T-cell (primary cell): ENCODE results near the gene ATAD3A. TPM values are rescaled to one million over a fixed set of nuclear protein-coding genes. Genes with fewer than 3 reads are reported as not detected.

Source experiments
- ATAC-seq, 4 experiments: fragments of 200-7000 bp in 3 of 4; fragments of 150-1000 bp in 1 of 4; cut with Tn5 transposase; replicated peaks in 1 of 4; 1 replicate in 3 of 4; 2 replicates in 1 of 4; pipeline ENCODE4 v1.10.0; 2021; ENCODE audit warnings: moderate library complexity in 3 of 4, mild to moderate bottlenecking in 2 of 4, moderate number of reproducible peaks in 1 of 4
- CTCF ChIA-PET, 2 donors: fragments of 300-600 bp; sonication (Branson Sonifier 250); formaldehyde crosslinking; loops; one replicate each; lab custom pipeline; 2022; ENCODE audit warnings: antibody characterized with exemption in 2 of 2; lab: Charles Lee
- POLR2A ChIA-PET, 2 donors: fragments of 300-600 bp; sonication (Branson Sonifier 250); formaldehyde crosslinking; loops; one replicate each; lab custom pipeline; 2022; ENCODE audit warnings: antibody characterized with exemption in 2 of 2; lab: Charles Lee
- DNase-seq, 35 experiments: peaks; one replicate each; pipeline versions ENCODE4 v3.0.0 to v3.0.0-alpha.2; 2013 to 2023
- H3K27ac ChIP-seq: one replicate; pipeline ENCODE4 v1.5.1; 2013; ENCODE audit warnings: low read length
- H3K27me3 ChIP-seq, 2 experiments: replicated peaks in 1 of 2; 1 replicate in 1 of 2; 2 replicates in 1 of 2; pipeline versions ENCODE4 v1.6.1 to v1.7.0; 2013; ENCODE audit warnings: low read length in 1 of 2, mixed read lengths in 1 of 2; ENCODE audit not compliant: control insufficient read depth in 2 of 2, insufficient read depth in 2 of 2; ENCODE audit errors: extremely low read depth in 1 of 2
- H3K36me3 ChIP-seq, 2 donors: 1 replicate in 1 of 2; 2 replicates in 1 of 2; pipeline versions ENCODE4 v1.6.1 to v1.7.0; 2013; ENCODE audit warnings: low read length in 1 of 2; ENCODE audit not compliant: control insufficient read depth in 2 of 2, insufficient read depth in 1 of 2; ENCODE audit errors: extremely low read depth in 1 of 2
- H3K4me1 ChIP-seq, 2 experiments: 1 replicate in 1 of 2; 2 replicates in 1 of 2; pipeline versions ENCODE4 v1.6.1 to v1.7.0; 2013; ENCODE audit warnings: low read length in 2 of 2, mixed read lengths in 1 of 2; ENCODE audit not compliant: insufficient read depth in 2 of 2, control insufficient read depth in 1 of 2; ENCODE audit errors: extremely low read depth in 1 of 2
- H3K4me3 ChIP-seq, 2 donors: 1 replicate in 1 of 2; 2 replicates in 1 of 2; pipeline versions ENCODE4 v1.5.1 to v1.7.0; 2013; ENCODE audit warnings: mild to moderate bottlenecking in 2 of 2, low read length in 1 of 2, moderate library complexity in 1 of 2; ENCODE audit not compliant: control insufficient read depth in 1 of 2; ENCODE audit errors: extremely low read depth in 1 of 2
- H3K9me3 ChIP-seq: 2 replicates; pipeline ENCODE4 v1.7.0; 2013
- H3K27ac Mint-ChIP-seq, 2 donors: one replicate each; pipeline ENCODE4 v1.8.0; 2020 to 2021; ENCODE audit warnings: mild to moderate bottlenecking in 2 of 2, mixed read lengths in 2 of 2
- H3K27me3 Mint-ChIP-seq, 2 donors: one replicate each; pipeline ENCODE4 v1.8.0; 2021 to 2022; ENCODE audit warnings: mixed read lengths in 2 of 2
- H3K36me3 Mint-ChIP-seq: one replicate; pipeline ENCODE4 v1.8.0; 2021; ENCODE audit warnings: mixed read lengths
- H3K4me1 Mint-ChIP-seq, 3 donors: one replicate each; pipeline ENCODE4 v1.8.0; 2020 to 2022; ENCODE audit warnings: mixed read lengths in 3 of 3, mild to moderate bottlenecking in 1 of 3
- H3K4me3 Mint-ChIP-seq, 3 donors: one replicate each; pipeline ENCODE4 v1.8.0; 2020 to 2022; ENCODE audit warnings: mild to moderate bottlenecking in 3 of 3, mixed read lengths in 3 of 3, moderate library complexity in 3 of 3
- H3K9me3 Mint-ChIP-seq, 3 donors: one replicate each; pipeline ENCODE4 v1.8.0; 2020 to 2022; ENCODE audit warnings: mixed read lengths in 3 of 3
- WGBS: methylation state at CpG from one replicate; pipeline ENCODE4 v1.1.5; 2013; ENCODE audit warnings: missing lambda C conversion rate; ENCODE audit not compliant: insufficient coverage; 5-methylcytosine and 5-hydroxymethylcytosine counted together
- total RNA-seq, 35 experiments: library from RNA in 6 of 35; stranded (reverse) in 6 of 35; fragments of 120-200 nt in 1 of 35; gene quantifications; one replicate each; pipeline versions ENCODE4 v1.2.1 to v1.2.4 and lab custom pipeline; 2013 to 2026

The ATAD3A gene
- total RNA-seq, 5 donors from 2014 or later (not counting 1 experiment from before 2014, with no cell fraction given), result 24.6 to 42.5 (median 31.1) TPM

DNA sequence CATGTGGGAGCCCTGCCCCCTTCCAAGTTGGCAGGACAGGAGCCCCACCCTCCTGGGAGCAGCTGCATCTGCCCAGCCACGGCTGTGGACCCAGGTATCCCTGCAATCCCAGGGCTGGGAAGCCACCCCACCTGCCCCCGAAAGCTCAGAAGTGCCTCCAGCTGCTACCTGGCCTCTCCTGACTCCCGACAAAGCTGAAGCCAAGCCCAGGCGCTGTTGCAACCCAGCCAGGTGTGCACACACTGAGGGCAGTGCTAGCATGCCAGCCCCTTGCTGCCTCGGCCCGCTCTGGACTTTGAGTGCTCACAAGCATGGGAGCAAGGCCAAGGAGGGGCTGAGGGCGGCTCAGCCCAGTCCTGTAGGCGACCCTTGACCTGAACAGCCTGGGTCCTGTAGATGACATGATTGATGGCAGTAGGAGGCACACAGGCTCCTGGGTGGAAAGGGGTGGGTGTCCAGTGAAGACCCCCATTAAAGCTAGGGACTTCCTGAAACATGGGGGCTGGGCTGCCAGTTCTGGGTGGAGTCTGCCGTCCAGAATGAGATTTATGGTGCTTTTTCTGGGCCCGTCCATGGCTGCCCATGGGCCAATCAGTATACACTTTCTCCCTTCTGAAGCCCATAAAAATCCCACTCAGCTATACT lies 65.5 kb downstream of the ATAD3A start:
- peaks cover 7 to 8% of the 10 kb centered on the region in 2 donors for H3K27me3 Mint-ChIP-seq
- ChIA-PET CTCF (no interaction called here), POLR2A (interaction anchor here in 1 of 2 donors (1.2 kb wide), 1 partner anchor 37 kb away, joined by 3 read pairs; no protein-coding TSS in a partner anchor)

DNA sequence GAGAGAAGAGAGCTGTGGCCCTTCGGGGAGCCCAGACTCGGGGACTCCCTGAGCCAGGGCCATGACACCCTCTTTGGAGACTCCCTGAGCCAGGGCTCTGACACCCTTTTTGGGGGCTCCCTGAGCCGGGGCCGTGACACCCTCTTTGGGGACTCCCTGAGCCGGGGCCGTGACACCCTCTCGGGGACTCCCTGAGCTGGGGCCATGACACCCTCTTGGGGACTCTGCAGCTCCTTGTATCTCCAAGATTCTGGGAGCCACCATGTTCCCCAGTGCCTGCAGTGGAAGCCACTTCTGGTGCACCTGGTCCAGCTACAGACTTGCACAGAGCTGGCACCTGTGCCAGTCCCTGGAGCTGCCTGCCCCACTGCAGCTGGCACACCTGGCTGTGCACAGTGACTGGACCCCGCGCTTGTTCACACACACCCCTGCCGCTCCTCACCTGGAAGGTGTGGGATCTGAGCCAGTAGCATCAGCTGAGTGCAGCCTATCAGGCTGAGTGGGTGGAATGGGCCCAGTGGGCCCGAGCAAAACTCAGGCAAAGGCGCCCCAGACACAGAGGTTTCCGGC lies 66.5 kb downstream of the ATAD3A start:
- H3K4me3 Mint-ChIP-seq, result no peak overlapping the region
- 89% methylated on average over 11 of the region's 13 CpGs for WGBS

More for the DNA sequence above, 65.5 kb downstream of the ATAD3A start:
- H3K4me1 ChIP-seq, result peaks cover 12 to 21% of the 10 kb centered on the region in 2 experiments
- Mint-ChIP-seq H3K4me3 (no peak overlapping the region), H3K9me3 (no peaks in the 10 kb centered on the region), H3K36me3 (no peaks in the 10 kb centered on the region), H3K4me1 (peaks cover 16 to 24% (median 17%) of the 10 kb centered on the region in 3 donors), H3K27ac (no peak overlapping the region)
- H3K9me3 ChIP-seq, result no peaks in the 10 kb centered on the region
- H3K27me3 ChIP-seq, result peaks cover 0 to 23% of the 10 kb centered on the region in 2 experiments
- ATAC-seq (no peak), DNase-seq (no peak)
- no peak overlapping the region for H3K27ac ChIP-seq
- 74% methylated on average over 7 of the region's 10 CpGs for WGBS
- no peaks in the 10 kb centered on the region for H3K36me3 ChIP-seq
- no peak overlapping the region for H3K4me3 ChIP-seq

GRCh38 chr1:1582585-1583346 lies 70.8 kb downstream of the ATAD3A start:
- Histone ChIP-seq H3K4me3 (no peak overlapping the region), H3K27ac (no peak overlapping the region), H3K36me3 (no peaks in the 10 kb centered on the region), H3K4me1 (peaks cover 0 to 4% of the 10 kb centered on the region in 2 experiments), H3K27me3 (peaks cover 0 to 51% of the 10 kb centered on the region in 2 experiments), H3K9me3 (no peaks in the 10 kb centered on the region)
- no peak overlapping the region for H3K27ac Mint-ChIP-seq
- WGBS, result 78% methylated on average over 7 of the region's 9 CpGs
- ChIA-PET CTCF (no interaction called here), POLR2A (interaction anchor here in 1 of 2 donors (0.6 kb wide), 1 partner anchor 15 kb away, joined by 5 read pairs; no protein-coding TSS in a partner anchor)
- peaks cover 10 to 12% of the 10 kb centered on the region in 2 donors for H3K27me3 Mint-ChIP-seq
- H3K36me3 Mint-ChIP-seq, result no peaks in the 10 kb centered on the region
- ATAC-seq (no peak), DNase-seq (no peak)
- no peaks in the 10 kb centered on the region for H3K9me3 Mint-ChIP-seq
- no peaks in the 10 kb centered on the region for H3K4me1 Mint-ChIP-seq
- no peak overlapping the region for H3K4me3 Mint-ChIP-seq

More for the DNA sequence above, 66.5 kb downstream of the ATAD3A start:
- peaks cover 0 to 28% of the 10 kb centered on the region in 2 experiments for H3K27me3 ChIP-seq
- peaks cover 6 to 11% of the 10 kb centered on the region in 2 experiments for H3K4me1 ChIP-seq
- DNase-seq (no peak), ATAC-seq (no peak)
- H3K36me3 ChIP-seq, result no peaks in the 10 kb centered on the region
- Mint-ChIP-seq H3K36me3 (no peaks in the 10 kb centered on the region), H3K27ac (no peak overlapping the region), H3K9me3 (no peaks in the 10 kb centered on the region), H3K27me3 (peaks cover 7 to 10% of the 10 kb centered on the region in 2 donors), H3K4me1 (peaks cover 10 to 16% (median 12%) of the 10 kb centered on the region in 3 donors)
- no peaks in the 10 kb centered on the region for H3K9me3 ChIP-seq
- H3K4me3 ChIP-seq, result no peak overlapping the region
- ChIA-PET CTCF (no interaction called here), POLR2A (interaction anchor here in 1 of 2 donors (0.5 to 1.2 kb wide), 2 partner anchors 36 to 53 kb away, joined by 3 read pairs; no protein-coding TSS in a partner anchor)
- H3K27ac ChIP-seq, result no peak overlapping the region

GRCh38 chr1:1583347-1584010 lies 71.5 kb downstream of the ATAD3A start:
- H3K4me3 ChIP-seq, result no peak overlapping the region
- H3K27ac Mint-ChIP-seq, result no peak overlapping the region
- ChIA-PET CTCF (no interaction called here), POLR2A (no interaction called here)
- peaks cover 0 to 49% of the 10 kb centered on the region in 2 experiments for H3K27me3 ChIP-seq
- no peak overlapping the region for H3K4me3 Mint-ChIP-seq
- no peaks in the 10 kb centered on the region for H3K4me1 Mint-ChIP-seq
- ATAC-seq (no peak), DNase-seq (no peak)
- H3K36me3 Mint-ChIP-seq, result no peaks in the 10 kb centered on the region
- no peaks in the 10 kb centered on the region for H3K9me3 Mint-ChIP-seq
- H3K36me3 ChIP-seq, result no peaks in the 10 kb centered on the region
- H3K27ac ChIP-seq, result no peak overlapping the region
- no peaks in the 10 kb centered on the region for H3K9me3 ChIP-seq
- peaks cover 10 to 13% of the 10 kb centered on the region in 2 donors for H3K27me3 Mint-ChIP-seq
- 88% methylated on average over 18 of the region's 23 CpGs for WGBS
- peaks cover 0 to 4% of the 10 kb centered on the region in 2 experiments for H3K4me1 ChIP-seq

Other genes starting within 250 kb of the ATAD3A start
- 10 to 100 TPM; 60.8 to 89.8 (median 83.6) TPM for gene UBE2J2, start 238.3 kb upstream of the ATAD3A start, total RNA-seq
- gene SCNN1D, start 231.7 kb upstream of the ATAD3A start, total RNA-seq, result 10 to 100 TPM in 4 of 5 donors, 1 to 10 TPM in 1; 9.5 to 15.3 (median 11.1) TPM
- 100 to 1,000 TPM in 2 of 5 donors, 10 to 100 TPM in 3; 63.0 to 107 (median 99.8) TPM for gene ACAP3, start 204.2 kb upstream of the ATAD3A start, total RNA-seq
- gene PUSL1, start 203.6 kb upstream of the ATAD3A start, total RNA-seq, result 10 to 100 TPM; 16.7 to 26.4 (median 22.6) TPM
- 100 to 1,000 TPM; 161 to 200 (median 182) TPM for gene INTS11, start 187.5 kb upstream of the ATAD3A start, total RNA-seq
- gene CPTP, start 187.4 kb upstream of the ATAD3A start, total RNA-seq, result 10 to 100 TPM; 15.8 to 35.8 (median 29.9) TPM
- 1 to 10 TPM; 1.6 to 2.3 (median 2.1) TPM for gene TAS1R3, start 180.9 kb upstream of the ATAD3A start, total RNA-seq
- gene DVL1, start 162.7 kb upstream of the ATAD3A start, total RNA-seq, result 10 to 100 TPM; 43.6 to 70.4 (median 64.9) TPM
- 1 to 10 TPM in 4 of 5 donors, under 1 TPM in 1; 0.99 to 6.8 (median 1.9) TPM for gene MXRA8, start 153.6 kb upstream of the ATAD3A start, total RNA-seq
- gene AURKAIP1, start 137.0 kb upstream of the ATAD3A start, total RNA-seq, result 10 to 100 TPM; 58.8 to 91.7 (median 86.0) TPM
- gene CCNL2, start 112.8 kb upstream of the ATAD3A start, total RNA-seq, result 100 to 1,000 TPM; 250 to 418 (median 376) TPM
- gene MRPL20, start 104.9 kb upstream of the ATAD3A start, total RNA-seq, result 100 to 1,000 TPM; 106 to 123 (median 114) TPM
- under 1 TPM in 1 of 5 donors, not detected in 4; 0.20 TPM for gene ANKRD65, start 90.9 kb upstream of the ATAD3A start, total RNA-seq
- gene VWA1, start 76.5 kb upstream of the ATAD3A start, total RNA-seq, result under 1 TPM in 3 of 5 donors, not detected in 2; 0.15 to 0.54 (median 0.26) TPM
- 1 to 10 TPM in 3 of 5 donors, under 1 TPM in 2; 0.59 to 3.1 (median 1.4) TPM for gene ATAD3C, start 62.5 kb upstream of the ATAD3A start, total RNA-seq
- gene ATAD3B, start 40.4 kb upstream of the ATAD3A start, total RNA-seq, result 10 to 100 TPM; 52.1 to 69.3 (median 57.2) TPM
- 1 to 10 TPM; 1.0 to 3.1 (median 1.4) TPM for gene TMEM240, start 28.5 kb downstream of the ATAD3A start, total RNA-seq
- gene SSU72, start 62.7 kb downstream of the ATAD3A start, total RNA-seq, result 100 to 1,000 TPM; 112 to 135 (median 134) TPM
- gene FNDC10, start 88.0 kb downstream of the ATAD3A start, total RNA-seq, result 1 to 10 TPM; 2.1 to 6.3 (median 5.9) TPM
- 100 to 1,000 TPM in 3 of 5 donors, 10 to 100 TPM in 2; 68.9 to 105 (median 103) TPM for gene MIB2, start 103.3 kb downstream of the ATAD3A start, total RNA-seq
- 10 to 100 TPM in 1 of 5 donors, 1 to 10 TPM in 4; 4.8 to 11.2 (median 6.8) TPM for gene MMP23B, start 120.0 kb downstream of the ATAD3A start, total RNA-seq
- gene CDK11B, start 146.8 kb downstream of the ATAD3A start, total RNA-seq, result 10 to 100 TPM; 38.0 to 54.3 (median 43.7) TPM
- gene SLC35E2B, start 180.6 kb downstream of the ATAD3A start, total RNA-seq, result 100 to 1,000 TPM in 3 of 5 donors, 10 to 100 TPM in 2; 77.7 to 202 (median 128) TPM
- gene CDK11A, start 212.2 kb downstream of the ATAD3A start, total RNA-seq, result 100 to 1,000 TPM; 109 to 243 (median 182) TPM